HCT116 (cell line): ENCODE data around the gene CT45A10. TPM values are rescaled to one million over a fixed set of nuclear protein-coding genes. Genes with fewer than 3 reads are reported as not detected.

Source experiments
- ATAC-seq: fragments of 200-7000 bp; cut with Tn5 transposase; 2 replicates; pipeline ENCODE4 v1.9.1; 2020; ENCODE audit warnings: mild to moderate bottlenecking, moderate library complexity
- Bru-seq: library from RNA; stranded (reverse); fragments of 400-500 nt; gene quantifications from one replicate; lab custom pipeline; 2021; lab: Mats Ljungman, UMichigan
- BruChase-seq, 2 experiments: library from RNA; stranded (reverse); fragments of 400-500 nt; gene quantifications; one replicate each; lab custom pipeline; 2021; lab: Mats Ljungman, UMichigan
- BruUV-seq: library from RNA; stranded (reverse); fragments of 400-500 nt; replicated peaks from 2 replicates; lab custom pipeline; 2021; lab: Mats Ljungman, UMichigan
- CTCF ChIA-PET: fragments of 300-600 bp; sonication (Branson Sonifier 250); formaldehyde crosslinking; loops from one replicate; lab custom pipeline; 2021; ENCODE audit warnings: antibody characterized with exemption; lab: Charles Lee
- POLR2A ChIA-PET: fragments of 300-600, 350-600 bp; sonication (Branson Sonifier 250); formaldehyde crosslinking; loops from one replicate; lab custom pipeline; 2021; ENCODE audit warnings: antibody characterized with exemption; lab: Charles Lee
- RAD21 ChIA-PET, 2 experiments: fragments of 300-600 bp; sonication (Branson Sonifier 250); formaldehyde crosslinking; loops; one replicate each; lab custom pipeline; 2023; ENCODE audit warnings: low total read pairs in 2 of 2; ENCODE audit not compliant: uncharacterized antibody in 2 of 2, unreplicated experiment in 2 of 2, low non-redundant PET in 1 of 2; lab: Charles Lee
- DNase-seq: peaks from one replicate; pipeline ENCODE4 v3.0.0-alpha.2; 2010; ENCODE audit warnings: low read depth, low spot score
- H2AFZ ChIP-seq: fragments of 200-600 bp; shearing (Covaris generic), sonication (generic); 2 replicates; pipeline ENCODE4 v1.6.1; 2017; ENCODE audit warnings: low read depth, mixed run types, mixed read lengths, antibody characterized with exemption, low read length; ENCODE audit not compliant: poor library complexity, severe bottlenecking
- H3K27ac ChIP-seq: 2 replicates; pipeline ENCODE4 v1.5.1; 2012; ENCODE audit warnings: low read depth, low read length
- H3K27me3 ChIP-seq: fragments of 200-600 bp; sonication (generic); 2 replicates; pipeline ENCODE4 v1.6.1; 2016; ENCODE audit warnings: mixed run types, low read length, mixed read lengths; ENCODE audit not compliant: insufficient read depth
- H3K36me3 ChIP-seq, 2 experiments: fragments of 200-500 bp in 1 of 2; fragments of 200-600 bp in 1 of 2; sonication (Bioruptor generic) in 1 of 2; sonication (generic) in 1 of 2; 2 replicates each; pipeline versions ENCODE4 v1.5.1 to v1.6.1; 2014 to 2016; ENCODE audit warnings: low read length in 2 of 2, inconsistent platforms in 1 of 2, mixed read lengths in 1 of 2, mixed run types in 1 of 2; ENCODE audit not compliant: insufficient read depth in 2 of 2, control insufficient read depth in 1 of 2
- H3K4me1 ChIP-seq, 2 experiments: fragments of 200-600 bp in 1 of 2; sonication (generic) in 1 of 2; 2 replicates each; pipeline versions ENCODE4 v1.5.1 to v1.6.1; 2012 to 2017; ENCODE audit warnings: low read length in 2 of 2, inconsistent platforms in 1 of 2, mild to moderate bottlenecking in 1 of 2, mixed read lengths in 1 of 2, mixed run types in 1 of 2, moderate library complexity in 1 of 2; ENCODE audit not compliant: insufficient read depth in 2 of 2, control insufficient read depth in 1 of 2
- H3K4me2 ChIP-seq: fragments of 200-600 bp; sonication (generic); 2 replicates; pipeline ENCODE4 v1.6.1; 2017; ENCODE audit warnings: mixed run types, low read length, mixed read lengths
- H3K4me3 ChIP-seq, 2 experiments: fragments of 200-600 bp in 1 of 2; sonication (generic) in 1 of 2; replicated peaks in 1 of 2; 2 replicates each; pipeline ENCODE4 v1.5.1; 2011 to 2016; ENCODE audit warnings: low read length in 2 of 2, control low read depth in 1 of 2, low read depth in 1 of 2, mild to moderate bottlenecking in 1 of 2, mixed read lengths in 1 of 2, mixed run types in 1 of 2
- H3K79me2 ChIP-seq: fragments of 200-600 bp; sonication (generic); 2 replicates; pipeline ENCODE4 v1.6.1; 2017; ENCODE audit warnings: mild to moderate bottlenecking, mixed run types, low read length, moderate library complexity, mixed read lengths; ENCODE audit not compliant: insufficient read depth
- H3K9ac ChIP-seq: fragments of 200-600 bp; sonication (generic); 2 replicates; pipeline ENCODE4 v1.6.1; 2016; ENCODE audit warnings: low read length, mixed read lengths
- H3K9me2 ChIP-seq: fragments of 200-600 bp; sonication (generic), shearing (Covaris generic); 2 replicates; pipeline ENCODE4 v1.6.1; 2017; ENCODE audit warnings: mixed run types, mild to moderate bottlenecking, moderate library complexity; ENCODE audit not compliant: insufficient read depth
- H3K9me3 ChIP-seq, 2 experiments: fragments of 200-500 bp in 1 of 2; fragments of 200-600 bp in 1 of 2; sonication (Bioruptor generic) in 1 of 2; sonication (generic) in 1 of 2; 2 replicates each; pipeline ENCODE4 v1.6.1; 2014 to 2017; ENCODE audit warnings: low read length in 2 of 2, mixed read lengths in 2 of 2, inconsistent platforms in 1 of 2, low read depth in 1 of 2, mild to moderate bottlenecking in 1 of 2, mixed run types in 1 of 2, moderate library complexity in 1 of 2; ENCODE audit not compliant: control insufficient read depth in 1 of 2, insufficient read depth in 1 of 2
- H4K20me1 ChIP-seq: fragments of 200-600 bp; sonication (generic), shearing (Covaris generic); 2 replicates; pipeline ENCODE4 v1.6.1; 2017; ENCODE audit warnings: mixed run types, mild to moderate bottlenecking, moderate library complexity; ENCODE audit not compliant: insufficient read depth
- ATF3 ChIP-seq: IDR thresholded peaks from 2 replicates; pipeline ENCODE4 v1.6.1; 2012
- CBX3 ChIP-seq: IDR thresholded peaks from 2 replicates; pipeline ENCODE4 v1.6.1; 2012; ENCODE audit warnings: low read depth
- CEBPB ChIP-seq: IDR thresholded peaks from 2 replicates; pipeline ENCODE4 v1.6.1; 2012; ENCODE audit warnings: low read depth
- CTCF ChIP-seq, 3 experiments: fragments of 200-600 bp in 1 of 3; sonication (generic) in 1 of 3; IDR thresholded peaks in 2 of 3; conservative IDR thresholded peaks in 1 of 3; 2 replicates each; pipeline ENCODE4 v1.5.1; 2012 to 2017; ENCODE audit warnings: low read depth in 2 of 3, low read length in 2 of 3, antibody characterized with exemption in 1 of 3, borderline replicate concordance in 1 of 3, control low read depth in 1 of 3, mild to moderate bottlenecking in 1 of 3, mixed read lengths in 1 of 3, mixed run types in 1 of 3, moderate library complexity in 1 of 3; ENCODE audit not compliant: insufficient read depth in 1 of 3
- EZH2 ChIP-seq: fragments of 200-600 bp; sonication (generic); IDR thresholded peaks from 2 replicates; pipeline ENCODE4 v1.6.1; 2017; ENCODE audit warnings: antibody characterized with exemption, mixed run types
- POLR2A ChIP-seq: IDR thresholded peaks from 2 replicates; pipeline ENCODE4 v1.7.0; 2011; ENCODE audit warnings: borderline replicate concordance; ENCODE audit not compliant: insufficient read depth, insufficient read length; ENCODE audit errors: extremely low read depth
- POLR2AphosphoS5 ChIP-seq: IDR thresholded peaks from 2 replicates; pipeline ENCODE4 v1.6.1; 2011; ENCODE audit warnings: mild to moderate bottlenecking, low read depth, low read length, moderate library complexity
- REST ChIP-seq: IDR thresholded peaks from 2 replicates; pipeline ENCODE4 v1.6.1; 2012; ENCODE audit warnings: low read depth
- YY1 ChIP-seq: IDR thresholded peaks from 2 replicates; pipeline ENCODE4 v1.6.1; 2011; ENCODE audit warnings: low read length, low read depth, moderate library complexity, mild to moderate bottlenecking; ENCODE audit not compliant: insufficient replicate concordance; ENCODE audit errors: extremely low read depth
- ZNF274 ChIP-seq: fragments of 200-500 bp; sonication (Bioruptor generic); IDR thresholded peaks from 2 replicates; pipeline ENCODE4 v1.6.1; 2014; ENCODE audit warnings: mild to moderate bottlenecking, low read depth, low read length, inconsistent platforms
- intact Hi-C: fragments of 100-400 bp; cut with micrococcal nuclease; formaldehyde crosslinking; loops from 2 replicates; pipeline ENCODE4 v1.10.0; 2022
- long read RNA-seq: library from polyadenylated mRNA; unstranded; transcript quantifications from one replicate; pipeline ENCODE4 v2.0.0, GENCODE V29; 2021; ENCODE audit not compliant: unreplicated experiment
- polyA plus RNA-seq: library from polyadenylated mRNA; unstranded; fragments of >200 nt; gene quantifications from 2 replicates; pipeline ENCODE4 v1.2.1, GENCODE V29; 2012; ENCODE audit warnings: missing spikeins
- total RNA-seq: library from RNA; stranded (reverse); gene quantifications from one replicate; pipeline ENCODE4 v1.2.1, GENCODE V29; 2021; ENCODE audit not compliant: unreplicated experiment
- TF ChIP-seq, protein P1 (sequence below): IDR thresholded peaks from 2 replicates; pipeline ENCODE4 v1.6.1; 2011; ENCODE audit warnings: mild to moderate bottlenecking, low read length, moderate library complexity; ENCODE audit not compliant: insufficient replicate concordance; ENCODE audit errors: extremely low read depth

Gene CT45A10
- total RNA-seq (not detected), Bru-seq, nascent RNA (not detected), BruChase-seq, experiment 1, labeled RNA remaining after a 6-hour chase (not detected), BruChase-seq, experiment 2, labeled RNA remaining after a 2-hour chase (not detected)
- polyA plus RNA-seq, result not detected in 2 replicates
- long read RNA-seq, result 0 reads

GRCh38 chrX:135893294-135893817 lies at the start of gene CT45A10, which contains the start of gene SAGE1:
CT45A10 (minus strand) TSS chrX:135893444; CDS start chrX:135885344, 8,100 bp downstream.
SAGE1 (plus strand) TSS chrX:135893716; CDS start chrX:135896243, 2,527 bp downstream.
- no peak for DNase-seq
- Histone ChIP-seq H3K79me2 (no peaks in the 10 kb centered on the region), H3K9ac (no peak within 1 kb of the TSS), H3K27ac (no peak within 1 kb of the TSS)
- TF ChIP-seq, protein P1, sequence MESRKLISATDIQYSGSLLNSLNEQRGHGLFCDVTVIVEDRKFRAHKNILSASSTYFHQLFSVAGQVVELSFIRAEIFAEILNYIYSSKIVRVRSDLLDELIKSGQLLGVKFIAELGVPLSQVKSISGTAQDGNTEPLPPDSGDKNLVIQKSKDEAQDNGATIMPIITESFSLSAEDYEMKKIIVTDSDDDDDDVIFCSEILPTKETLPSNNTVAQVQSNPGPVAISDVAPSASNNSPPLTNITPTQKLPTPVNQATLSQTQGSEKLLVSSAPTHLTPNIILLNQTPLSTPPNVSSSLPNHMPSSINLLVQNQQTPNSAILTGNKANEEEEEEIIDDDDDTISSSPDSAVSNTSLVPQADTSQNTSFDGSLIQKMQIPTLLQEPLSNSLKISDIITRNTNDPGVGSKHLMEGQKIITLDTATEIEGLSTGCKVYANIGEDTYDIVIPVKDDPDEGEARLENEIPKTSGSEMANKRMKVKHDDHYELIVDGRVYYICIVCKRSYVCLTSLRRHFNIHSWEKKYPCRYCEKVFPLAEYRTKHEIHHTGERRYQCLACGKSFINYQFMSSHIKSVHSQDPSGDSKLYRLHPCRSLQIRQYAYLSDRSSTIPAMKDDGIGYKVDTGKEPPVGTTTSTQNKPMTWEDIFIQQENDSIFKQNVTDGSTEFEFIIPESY, result no peak
- no peak for TF ChIP-seq REST
- TF ChIP-seq POLR2A, result no peak
- no peak for TF ChIP-seq EZH2
- no peak for TF ChIP-seq ATF3
- no peak for TF ChIP-seq CEBPB
- TF ChIP-seq CBX3, result no peak
- no peak for TF ChIP-seq POLR2AphosphoS5
- TF ChIP-seq CTCF (IDR thresholded peaks at IDR 0.05 in 2 of 3, conservative IDR thresholded peaks at IDR 0.05 in 1 of 3; ENCODE audit: borderline replicate concordance in 1 of 3, insufficient read depth in 1 of 3, low read depth in 2 of 3, low read length in 2 of 3), result no peak
- no peak for TF ChIP-seq ZNF274
- no peak for TF ChIP-seq YY1
- TF ChIP-seq, all 23 proteins: peak for 0
- Histone ChIP-seq H3K4me2 (no peak within 1 kb of the TSS), H4K20me1 (no peaks in the 10 kb centered on the region), H3K36me3 (no peaks in the 10 kb centered on the region), H3K9me2 (no peaks in the 10 kb centered on the region), H3K27me3 (no peaks in the 10 kb centered on the region), H3K4me3 (no peak within 1 kb of the TSS), H3K4me1 (no peaks in the 10 kb centered on the region), H3K9me3 (no peaks in the 10 kb centered on the region), H2AFZ (no peak within 1 kb of the TSS)
- ChIA-PET POLR2A (no interaction called here), RAD21 (no interaction called here), CTCF (no interaction called here)
- ATAC-seq, result no peak
- intact Hi-C loops, result no loop called here
- BruUV-seq, result no TSS peak
